ENCODE data around the gene JPH3. TPM values are rescaled to one million over a fixed set of nuclear protein-coding genes. Genes with fewer than 3 reads are reported as not detected.

The JPH3 gene
- total RNA-seq, 1 experiment from 2014 or later = 32.7 TPM

GRCh38 chr16:87746178-87746577, 143.9 kb downstream of the JPH3 start:
- H2BK20ac ChIP-seq (ENCODE audit: low read depth, low read length, poor library complexity, severe bottlenecking) = no peak overlapping the region
- no peaks in the 10 kb centered on the region for H3K27me3 ChIP-seq (ENCODE audit: insufficient read depth, low read length)
- no peak overlapping the region for H3K4me2 ChIP-seq (ENCODE audit: insufficient read depth, insufficient read length, low read length)
- WGBS (ENCODE audit: extremely low coverage, insufficient read length, low lambda C conversion rate) = no CpG with 5 or more reads among the region's 8 CpGs
- H3K18ac ChIP-seq (ENCODE audit: insufficient read length, low read depth, low read length) = no peak overlapping the region
- no peak overlapping the region for H2BK120ac ChIP-seq (ENCODE audit: low read depth, low read length, poor library complexity, severe bottlenecking)
- no peak overlapping the region for H3K4me3 Mint-ChIP-seq
- no peak overlapping the region for H2AFZ ChIP-seq (ENCODE audit: low read length)
- H2AK5ac ChIP-seq (ENCODE audit: insufficient read length, low read length) = no peak overlapping the region
- H3K79me1 ChIP-seq (ENCODE audit: insufficient read depth, low read depth, low read length, poor library complexity, severe bottlenecking) = no peaks in the 10 kb centered on the region
- no peak overlapping the region for H3K23ac ChIP-seq (ENCODE audit: insufficient read length, low read depth, low read length)
- H3K4me1 Mint-ChIP-seq = no peaks in the 10 kb centered on the region
- no peaks in the 10 kb centered on the region for H3K9me3 ChIP-seq (ENCODE audit: control insufficient read depth, low read depth, low read length)
- H3K56ac ChIP-seq (ENCODE audit: insufficient read length, low read depth, low read length) = no peak overlapping the region
- H3K9me3 Mint-ChIP-seq = peaks cover 5 to 9% of the 10 kb centered on the region in 2 experiments; a peak in 3 of 5 replicates
- H3K23me2 ChIP-seq (ENCODE audit: insufficient read length, low read depth, low read length, poor library complexity, severe bottlenecking) = no peaks in the 10 kb centered on the region
- no peak overlapping the region for H3K9ac ChIP-seq (ENCODE audit: extremely low read depth, insufficient read length, low read length)
- H4K8ac ChIP-seq (replicated peaks; ENCODE audit: insufficient read length, low read depth, low read length) = no peak overlapping the region
- H4K91ac ChIP-seq (ENCODE audit: insufficient read length, low read depth, low read length) = no peak overlapping the region
- no peak overlapping the region for H2BK15ac ChIP-seq (ENCODE audit: low read depth, low read length)
- H3K36me3 Mint-ChIP-seq (ENCODE audit: insufficient read depth in 1 of 3, low read depth in 3 of 3) = peaks cover 56 to 83% (median 79%) of the 10 kb centered on the region in 3 experiments
- TF ChIP-seq CTCF (conservative IDR thresholded peaks at IDR 0.05) = no peak
- H4K5ac ChIP-seq (ENCODE audit: insufficient read length, low read depth, low read length) = no peak overlapping the region
- no peak overlapping the region for H3K4ac ChIP-seq (ENCODE audit: low read depth, low read length)
- H3K79me2 ChIP-seq (ENCODE audit: insufficient read depth, low read length) = peaks cover 4% of the 10 kb centered on the region; the same call in 1 of the 2 replicates
- H3K27ac ChIP-seq (ENCODE audit: insufficient read length, low read depth, low read length) = no peak overlapping the region
- no peaks in the 10 kb centered on the region for H3K27me3 Mint-ChIP-seq (ENCODE audit: low read depth)
- no peak overlapping the region for H2BK12ac ChIP-seq (ENCODE audit: insufficient read length, low read depth, low read length)
- H3K27ac Mint-ChIP-seq = no peak overlapping the region
- peaks cover 2% of the 10 kb centered on the region for H4K20me1 ChIP-seq (ENCODE audit: control insufficient read depth, insufficient read depth, insufficient read length)
- H2BK5ac ChIP-seq (ENCODE audit: insufficient read length, low read length) = no peak overlapping the region
- H3T11ph ChIP-seq (ENCODE audit: low read length) = no peak overlapping the region
- no peaks in the 10 kb centered on the region for H3K4me1 ChIP-seq (ENCODE audit: insufficient read depth, low read length)
- H3K14ac ChIP-seq (ENCODE audit: insufficient read depth, low read length) = no peak overlapping the region
- DNase-seq = no peak

Other genes with a start within 250 kb of the JPH3 start
- 24.2 and 26.6 TPM in 2 replicates for gene FBXO31, start 218.7 kb upstream of the JPH3 start, total RNA-seq (2021)
- gene MAP1LC3B, start 210.2 kb upstream of the JPH3 start, total RNA-seq (2021) = 47.1 and 52.2 TPM in 2 replicates
- gene ZCCHC14, start 109.5 kb upstream of the JPH3 start, total RNA-seq (2021) = 27.6 and 27.7 TPM in 2 replicates
- gene KLHDC4, start 163.5 kb downstream of the JPH3 start, total RNA-seq (2021) = 74.5 and 76.2 TPM in 2 replicates

All from H9 (cell line).